ENCODE results near the gene KCNG1. TPM values are rescaled to one million over a fixed set of nuclear protein-coding genes. Genes with fewer than 3 reads are reported as not detected.

The KCNG1 gene
- total and polyA plus RNA-seq, 2 of the 8 experiments (the other 6 are each of a cell fraction or from before 2014, with no cell fraction given), result 16.0 to 18.0 TPM

GRCh38 chr20:50999355-50999754 is 23.6 kb downstream of the KCNG1 start:
- FAIRE-seq, result no peak
- TF ChIP-seq KDM1A (IDR thresholded peaks at IDR 0.05; ENCODE audit: borderline replicate concordance, low read length) (0 out of 2 replicates have a peak, but pooled peaks have one; percentile 35), RBBP5 (IDR thresholded peaks at IDR 0.05; ENCODE audit: borderline replicate concordance, low read depth, low read length) (no peak)
- no peaks in the 10 kb centered on the region for H3K79me2 ChIP-seq (ENCODE audit: control insufficient read depth in 1 of 2, insufficient read depth in 2 of 2, low read length in 2 of 2)
- H2AFZ ChIP-seq (ENCODE audit: low read length), result no peak overlapping the region
- H4K8ac ChIP-seq (ENCODE audit: extremely low read depth, insufficient read depth, low read length), result no peak overlapping the region
- H3K36me3 ChIP-seq (ENCODE audit: control insufficient read depth in 2 of 4, insufficient read depth in 4 of 4, low read length in 3 of 4), result no peaks in the 10 kb centered on the region; a peak in 1 of 8 replicates
- POLR2A ChIA-PET (ENCODE audit: partially characterized antibody), result no interaction called here
- H3K4me2 ChIP-seq (ENCODE audit: insufficient read depth in 1 of 2, low read depth in 2 of 2, low read length in 2 of 2), result no peak overlapping the region
- H4K20me1 ChIP-seq (replicated peaks in 1 of 2; ENCODE audit: control insufficient read depth in 1 of 2, insufficient read depth in 2 of 2, low read length in 2 of 2), result no peaks in the 10 kb centered on the region
- H3K9me3 ChIP-seq (ENCODE audit: insufficient read depth in 2 of 2, low read depth in 1 of 2, low read length in 1 of 2), result no peaks in the 10 kb centered on the region
- peaks cover 0 to 2% (median 0%) of the 10 kb centered on the region in 4 experiments; a peak in 2 of 7 replicates for H3K27me3 ChIP-seq (replicated peaks in 1 of 4; ENCODE audit: control insufficient read depth in 3 of 4, extremely low read depth in 1 of 4, insufficient read depth in 3 of 4, low read length in 3 of 4)
- H3K27ac ChIP-seq (ENCODE audit: low read depth, low read length), result no peak overlapping the region
- H2AK5ac ChIP-seq (ENCODE audit: low read depth, low read length), result no peak overlapping the region
- no peak overlapping the region for H3K14ac ChIP-seq (ENCODE audit: insufficient read length)
- no peak overlapping the region for H2BK15ac ChIP-seq (ENCODE audit: low read length)
- no peak overlapping the region for H3K9ac ChIP-seq (replicated peaks in 1 of 4; ENCODE audit: extremely low read depth in 1 of 4, low read depth in 3 of 4, low read length in 3 of 4)
- no peaks in the 10 kb centered on the region for H3K23me2 ChIP-seq (ENCODE audit: low read depth, low read length)
- H3K18ac ChIP-seq (ENCODE audit: extremely low read depth, low read length), result no peak overlapping the region
- H4K5ac ChIP-seq (ENCODE audit: insufficient read length, low read depth, low read length), result no peak overlapping the region
- 77% methylated on average over 3 of the region's 4 CpGs; no CpG with 5 or more reads in 1 of the 2 experiments for WGBS, 2 experiments (ENCODE audit: extremely low coverage in 1 of 2, insufficient coverage in 1 of 2, insufficient read length in 1 of 2, insufficient replicate concordance in 2 of 2, low coverage in 1 of 2, low lambda C conversion rate in 2 of 2, missing lambda C conversion rate in 1 of 2)
- H3K23ac ChIP-seq (ENCODE audit: insufficient read length), result no peak overlapping the region
- no peak overlapping the region for H2BK12ac ChIP-seq (ENCODE audit: low read depth, low read length)
- H3K4ac ChIP-seq (replicated peaks; ENCODE audit: insufficient read length, low read depth, low read length), result no peak overlapping the region
- CTCF ChIA-PET (ENCODE audit: partially characterized antibody), result interaction anchor here (1.2 to 14.3 kb wide), 5 partner anchors 12 to 326 kb away, joined by 3 to 245 read pairs (median 3); no protein-coding TSS in a partner anchor
- DNase-seq (ENCODE audit: low read depth in 1 of 2, low spot score in 2 of 2), result no peak
- H2BK20ac ChIP-seq (ENCODE audit: low read length), result no peak overlapping the region
- no peak overlapping the region for H4K91ac ChIP-seq (replicated peaks; ENCODE audit: insufficient read length, low read length)
- no peaks in the 10 kb centered on the region for H3K79me1 ChIP-seq (ENCODE audit: low read depth, low read length)
- no peaks in the 10 kb centered on the region for H3K4me1 ChIP-seq (replicated peaks in 1 of 4; ENCODE audit: control insufficient read depth in 3 of 4, insufficient read depth in 4 of 4, low read length in 3 of 4)
- no peak overlapping the region for H2BK5ac ChIP-seq (ENCODE audit: low read depth, low read length)
- H3K4me3 ChIP-seq (ENCODE audit: extremely low read depth in 1 of 4, insufficient read depth in 2 of 4, low read depth in 3 of 4, low read length in 4 of 4), result no peak overlapping the region
- no peak overlapping the region for H3K56ac ChIP-seq (replicated peaks; ENCODE audit: insufficient read length, low read depth, low read length)
- H2BK120ac ChIP-seq (replicated peaks; ENCODE audit: low read depth, low read length), result no peak overlapping the region

Data from H1 (cell line).